Measurements from ENCODE around the gene P2RX1.
"Not testable (repeated sequence)": the region's sequence is repeated elsewhere in the genome, so short reads cannot be mapped to it uniquely, and the experiment has no call there.

Gene P2RX1

DNA sequence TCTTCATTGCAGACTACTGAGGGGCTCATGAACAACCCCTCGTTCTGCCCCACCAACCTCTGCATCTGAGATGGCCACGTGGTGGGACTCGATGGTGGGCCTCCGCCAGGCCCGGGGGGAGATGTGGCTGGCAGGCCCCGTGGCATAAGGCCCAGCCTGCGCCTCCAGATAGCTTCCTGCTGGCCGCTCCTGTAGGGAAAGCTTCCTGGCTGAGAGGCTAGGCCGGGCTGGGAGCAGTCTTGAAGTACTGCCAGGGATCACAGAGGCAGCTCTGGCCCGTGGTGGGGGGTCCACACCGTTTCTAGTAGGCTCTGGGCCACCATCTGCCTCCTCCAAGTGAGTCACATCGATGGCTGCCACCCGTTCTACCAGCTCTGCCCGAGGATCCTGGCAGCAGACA, 31.0 kb downstream of the P2RX1 start:
- DNase-seq = no peak

DNA sequence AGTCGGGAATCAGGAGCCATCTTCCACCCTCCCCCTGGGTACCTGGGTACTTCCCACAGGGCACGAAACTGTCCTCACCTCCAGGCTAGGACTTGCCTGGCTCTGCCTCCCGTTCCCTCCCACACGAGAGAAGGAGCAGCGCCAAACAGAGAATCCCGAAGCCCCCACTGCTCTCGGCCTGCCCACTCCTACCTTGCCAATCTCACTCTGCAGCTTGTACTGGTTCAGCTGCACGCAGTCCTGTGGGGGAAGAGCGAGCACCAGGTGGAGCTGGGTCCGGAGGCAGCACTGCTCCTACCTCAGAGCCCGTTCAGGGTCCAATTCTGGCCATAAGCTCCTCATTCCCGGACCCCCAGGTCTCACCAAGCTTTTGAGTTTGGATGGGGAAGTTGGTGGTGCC, 32.1 kb downstream of the P2RX1 start:
- DNase-seq = no peak

DNA sequence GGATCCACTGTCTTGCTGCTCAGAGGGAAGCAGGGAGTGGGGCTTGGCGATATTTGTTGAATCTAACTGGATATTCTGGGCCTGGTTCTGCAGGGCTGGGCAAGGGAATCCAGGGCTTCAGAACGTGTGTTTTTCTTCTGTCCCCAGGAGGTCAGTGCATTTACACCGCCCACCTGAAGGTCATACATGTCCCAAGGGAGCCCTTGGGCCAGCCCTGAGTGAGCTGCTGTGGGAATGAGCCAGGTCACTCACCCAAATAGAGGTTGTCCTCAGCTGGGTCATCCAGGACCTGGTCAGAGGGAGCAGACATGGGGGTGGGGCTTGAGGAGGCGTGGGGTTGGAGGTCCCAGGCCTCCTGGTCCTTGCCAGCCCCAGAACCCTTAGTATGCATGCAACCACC, 34.0 kb downstream of the P2RX1 start:
- no peak for DNase-seq

DNA sequence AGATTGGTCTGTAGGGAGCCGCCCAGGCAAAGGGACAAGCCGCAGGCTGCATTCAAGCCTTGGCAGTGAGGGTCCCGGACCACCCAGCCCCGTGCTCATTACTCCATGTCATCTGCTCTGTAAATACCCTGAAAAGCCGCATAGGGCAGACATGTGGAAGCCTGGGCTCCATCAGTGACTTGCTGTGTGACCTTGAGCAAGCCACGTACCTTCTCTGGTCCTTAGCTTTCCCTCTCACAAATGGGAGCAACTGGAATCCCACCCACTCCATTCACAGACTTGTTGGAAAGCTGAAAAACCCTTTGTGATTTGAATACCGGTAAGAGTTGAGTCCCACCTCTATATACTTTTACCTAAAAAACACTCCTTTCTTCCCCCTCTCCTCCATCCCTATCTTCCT, 35.3 kb downstream of the P2RX1 start:
- no peak for DNase-seq

DNA sequence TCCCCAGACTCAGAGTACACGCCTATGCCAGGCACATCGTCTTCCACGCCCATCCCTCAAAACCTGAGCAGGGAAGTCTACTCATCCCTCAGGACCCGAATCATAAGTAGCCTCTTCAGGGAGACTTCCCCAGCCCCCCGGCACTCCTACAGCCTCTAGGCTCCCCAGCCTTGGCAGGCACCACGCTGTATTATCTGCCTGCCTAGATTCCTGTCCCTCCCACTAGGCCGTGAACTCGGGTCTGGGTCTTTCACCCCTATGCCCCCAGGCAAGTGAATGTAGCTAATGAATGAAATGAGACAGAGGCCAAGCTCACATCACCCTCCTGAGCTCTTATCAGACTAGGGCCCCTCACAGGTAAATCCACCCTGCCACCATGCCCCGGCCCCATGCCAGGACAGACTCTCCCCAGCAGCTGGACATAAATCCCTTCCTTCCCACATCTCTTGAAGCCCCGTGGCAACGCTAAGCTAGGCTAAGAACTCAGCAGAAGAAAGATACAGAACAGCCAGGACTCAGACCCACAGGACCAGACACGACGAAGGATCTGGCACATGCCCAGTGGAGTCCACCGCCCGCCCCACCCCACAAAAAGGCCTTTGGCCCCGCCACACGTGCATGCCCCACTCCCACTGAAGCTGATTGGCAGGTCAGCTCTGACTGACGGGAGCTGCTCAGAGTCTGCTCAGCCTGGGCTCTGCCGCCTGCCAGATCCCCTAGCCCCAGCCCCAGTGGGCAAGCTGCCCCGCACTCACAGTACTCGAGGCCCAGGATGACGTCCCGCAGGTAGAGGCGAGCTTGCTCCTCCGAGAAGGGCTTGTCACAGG, 36.5 kb downstream of the P2RX1 start:
- DNase-seq = no peak

DNA sequence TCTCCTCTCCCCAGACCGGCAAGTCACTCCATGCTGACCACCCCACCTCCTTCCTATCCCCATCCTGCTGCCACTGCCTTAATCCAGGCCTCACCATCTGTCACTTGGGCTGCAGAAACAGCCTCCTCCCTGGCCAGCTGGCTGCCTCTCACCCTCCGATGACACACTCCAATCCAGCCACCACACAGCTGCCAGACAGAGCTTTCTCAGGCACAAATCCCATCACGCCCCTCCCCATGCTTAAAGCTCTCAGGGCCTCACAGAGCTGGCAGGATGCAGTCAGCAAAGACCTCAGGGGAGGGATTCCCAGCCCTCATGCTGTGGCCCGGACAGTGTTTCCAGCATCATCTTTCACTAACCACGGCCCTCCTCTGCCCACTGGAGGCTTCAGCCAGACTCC, 37.1 kb downstream of the P2RX1 start:
- DNase-seq = no peak

DNA sequence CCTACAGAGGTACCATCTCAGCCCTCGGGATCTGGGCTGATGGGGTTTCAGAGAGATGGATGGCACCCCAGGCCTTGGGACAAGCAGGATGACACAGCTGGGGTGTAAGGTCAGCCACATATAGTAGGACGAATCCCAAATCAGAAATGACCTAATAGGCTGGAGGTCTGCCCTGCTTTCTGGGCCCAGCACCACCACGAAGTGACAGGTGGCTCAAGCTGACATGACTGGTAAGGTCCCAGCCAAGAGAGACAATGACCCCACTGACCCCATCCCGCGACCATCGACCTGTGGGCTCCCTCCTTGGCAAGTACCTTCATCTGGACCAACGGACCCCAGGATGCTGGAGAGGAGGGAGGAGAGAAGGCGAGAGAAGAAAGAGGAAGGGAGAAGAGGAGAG, 39.0 kb downstream of the P2RX1 start:
- DNase-seq = no peak

DNA sequence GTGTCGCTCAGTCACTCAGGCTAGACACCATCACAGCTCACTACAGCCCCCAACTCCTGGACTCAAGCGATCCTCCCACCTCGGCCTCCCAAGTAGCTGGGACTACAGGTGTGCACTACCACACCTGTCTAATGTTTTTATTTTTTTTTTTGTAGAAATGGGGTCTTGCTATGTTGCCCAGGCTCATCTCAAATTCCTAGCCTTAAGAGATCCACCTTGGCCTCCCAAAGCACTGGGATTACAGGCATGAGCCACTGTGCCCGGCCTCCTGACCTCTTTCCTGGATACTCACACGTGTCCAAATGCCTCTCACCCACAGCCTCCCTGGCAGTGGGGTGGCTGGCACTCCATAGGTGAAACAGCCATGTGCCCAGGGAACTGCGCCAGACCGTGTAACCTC, 40.9 kb downstream of the P2RX1 start:
- DNase-seq = no peak

DNA sequence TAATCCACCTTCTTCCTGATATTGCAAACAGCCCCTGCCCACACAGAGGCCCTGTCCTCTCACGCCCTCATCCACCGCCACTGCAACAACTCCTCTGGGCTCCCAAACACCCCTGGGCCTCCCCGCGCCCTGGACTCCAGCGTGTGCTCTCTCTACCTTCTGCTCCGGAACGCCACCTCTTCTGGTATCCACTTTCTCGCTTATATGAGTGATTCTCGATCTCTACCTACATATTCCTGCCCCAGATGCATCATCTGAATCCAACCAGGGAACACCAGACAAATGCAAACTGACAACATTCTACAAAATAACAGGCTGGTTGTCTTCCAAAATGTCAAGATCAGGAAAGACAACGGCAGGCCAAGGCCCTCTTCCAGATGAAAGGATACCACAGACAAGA, 42.4 kb downstream of the P2RX1 start:
- DNase-seq = no peak

DNA sequence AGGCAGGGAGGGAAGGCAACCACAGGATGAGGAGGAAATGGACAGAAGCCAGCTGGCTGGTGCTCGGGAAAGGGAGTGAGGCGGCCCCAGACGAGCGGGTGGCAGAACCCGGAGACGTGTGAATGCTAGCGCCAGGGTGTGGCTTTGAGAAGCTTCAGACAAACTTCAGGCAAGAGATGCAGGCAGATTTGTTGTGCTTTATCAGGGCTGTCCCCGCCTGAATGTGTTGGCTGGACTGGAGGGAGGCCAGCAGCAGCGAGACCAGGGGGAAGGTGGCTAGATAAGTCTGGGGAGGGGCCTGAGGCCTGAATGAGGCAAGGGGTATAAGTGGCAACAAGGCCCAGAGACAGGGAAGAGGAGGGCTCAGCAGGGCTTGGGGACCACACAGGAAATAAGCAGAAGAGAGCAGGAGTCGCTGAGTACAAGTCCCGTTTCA, 45.4 kb downstream of the P2RX1 start:
- no peak for DNase-seq

DNA sequence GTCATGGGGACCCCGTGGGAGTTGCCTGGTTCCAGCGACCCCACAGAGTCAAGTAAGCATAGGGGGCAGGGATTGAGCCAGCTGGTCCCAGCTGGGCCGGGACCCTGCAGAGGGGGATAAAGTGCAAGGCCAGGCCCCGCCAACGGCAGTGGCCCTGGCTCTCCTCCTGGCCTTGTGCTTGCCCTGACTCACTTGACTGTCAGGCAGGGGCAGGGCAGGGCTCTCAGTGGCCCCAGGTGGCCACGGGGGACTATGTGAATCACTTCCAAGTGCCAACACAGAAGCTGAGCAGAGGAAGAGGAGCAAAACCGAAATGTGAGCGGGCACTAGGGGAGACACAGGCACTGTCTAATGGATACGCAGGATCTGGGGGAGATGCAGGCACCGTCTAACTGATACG, 48.7 kb downstream of the P2RX1 start:
- no peak for DNase-seq

DNA sequence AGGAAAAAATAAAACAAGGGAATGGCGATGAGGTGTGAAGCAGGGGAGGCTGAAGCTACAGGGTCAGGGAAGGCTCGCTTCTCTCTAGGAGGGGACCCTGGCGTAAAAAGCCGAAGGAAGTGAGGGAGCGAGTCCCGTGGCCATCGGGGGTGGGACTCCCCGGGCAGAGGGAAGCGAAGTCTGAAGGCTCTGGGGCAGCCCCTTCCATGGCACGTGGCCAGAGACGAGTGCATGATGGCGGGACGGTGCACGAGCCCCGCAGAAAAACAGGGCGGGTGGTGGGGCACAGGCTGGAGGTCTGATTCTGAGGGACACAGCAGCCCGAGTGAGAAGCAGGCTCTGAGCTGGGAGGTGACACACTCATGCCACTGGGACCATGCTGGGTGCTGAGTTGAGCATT, 49.2 kb downstream of the P2RX1 start:
- DNase-seq = no peak

DNA sequence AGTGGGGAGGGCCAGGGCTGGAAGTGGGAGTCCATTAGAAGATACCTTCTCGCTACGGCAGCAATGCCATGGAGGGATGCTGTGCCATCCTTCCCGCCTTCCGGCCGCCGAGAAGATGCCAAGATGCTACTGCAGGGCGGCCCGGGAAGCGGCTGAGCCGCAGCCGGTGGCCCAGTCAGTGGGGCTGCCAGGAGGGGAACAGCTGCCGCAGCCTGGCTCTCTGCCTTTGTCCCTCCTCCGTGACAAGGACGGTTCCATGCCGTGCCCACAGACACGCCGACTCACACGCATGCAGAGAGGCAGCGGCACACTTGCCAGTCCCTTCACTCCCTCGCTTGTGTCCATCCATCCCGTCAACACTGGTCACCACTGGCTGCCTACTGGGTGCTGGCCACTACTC, 50.0 kb downstream of the P2RX1 start:
- no peak for DNase-seq

DNA sequence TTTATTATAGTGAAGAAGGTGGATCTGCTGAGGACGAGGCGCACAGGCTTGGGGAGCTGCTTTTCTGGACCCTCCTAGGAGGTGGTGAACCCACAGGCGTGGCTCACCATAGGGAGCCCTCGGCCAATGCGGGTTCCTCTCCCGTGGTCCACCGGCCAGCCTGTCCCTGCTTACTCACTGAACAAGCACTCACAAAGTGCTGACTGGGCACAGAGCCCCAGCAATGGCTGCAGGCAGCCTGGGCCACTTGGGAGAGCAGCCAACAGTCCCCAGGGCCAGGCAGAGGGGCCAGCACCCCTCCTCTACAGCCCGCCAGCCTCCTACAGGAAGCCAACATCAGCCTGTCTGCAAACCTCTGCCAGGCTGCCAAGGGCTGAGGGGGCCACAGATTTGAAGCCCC, 51.1 kb downstream of the P2RX1 start:
- no peak for DNase-seq

DNA sequence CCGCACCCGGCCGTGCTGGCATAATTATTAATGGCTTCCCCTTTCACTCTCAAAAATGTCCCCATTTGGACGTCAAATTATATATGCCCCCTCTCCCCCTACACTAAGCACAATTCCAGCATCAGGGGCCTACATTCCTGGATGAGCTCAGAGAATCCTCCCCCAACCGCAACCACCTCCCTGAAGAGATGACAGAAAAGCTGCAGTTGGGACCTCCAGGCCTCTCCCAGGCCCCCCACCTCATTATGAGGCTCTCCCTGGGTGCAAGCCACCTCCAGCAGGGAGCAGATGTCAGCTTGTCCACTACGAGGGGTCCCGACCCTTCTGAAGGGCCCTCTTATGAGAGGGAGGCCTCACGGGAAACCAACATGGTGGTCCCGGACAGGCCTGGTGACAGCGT, 51.7 kb downstream of the P2RX1 start:
- no peak for DNase-seq

DNA sequence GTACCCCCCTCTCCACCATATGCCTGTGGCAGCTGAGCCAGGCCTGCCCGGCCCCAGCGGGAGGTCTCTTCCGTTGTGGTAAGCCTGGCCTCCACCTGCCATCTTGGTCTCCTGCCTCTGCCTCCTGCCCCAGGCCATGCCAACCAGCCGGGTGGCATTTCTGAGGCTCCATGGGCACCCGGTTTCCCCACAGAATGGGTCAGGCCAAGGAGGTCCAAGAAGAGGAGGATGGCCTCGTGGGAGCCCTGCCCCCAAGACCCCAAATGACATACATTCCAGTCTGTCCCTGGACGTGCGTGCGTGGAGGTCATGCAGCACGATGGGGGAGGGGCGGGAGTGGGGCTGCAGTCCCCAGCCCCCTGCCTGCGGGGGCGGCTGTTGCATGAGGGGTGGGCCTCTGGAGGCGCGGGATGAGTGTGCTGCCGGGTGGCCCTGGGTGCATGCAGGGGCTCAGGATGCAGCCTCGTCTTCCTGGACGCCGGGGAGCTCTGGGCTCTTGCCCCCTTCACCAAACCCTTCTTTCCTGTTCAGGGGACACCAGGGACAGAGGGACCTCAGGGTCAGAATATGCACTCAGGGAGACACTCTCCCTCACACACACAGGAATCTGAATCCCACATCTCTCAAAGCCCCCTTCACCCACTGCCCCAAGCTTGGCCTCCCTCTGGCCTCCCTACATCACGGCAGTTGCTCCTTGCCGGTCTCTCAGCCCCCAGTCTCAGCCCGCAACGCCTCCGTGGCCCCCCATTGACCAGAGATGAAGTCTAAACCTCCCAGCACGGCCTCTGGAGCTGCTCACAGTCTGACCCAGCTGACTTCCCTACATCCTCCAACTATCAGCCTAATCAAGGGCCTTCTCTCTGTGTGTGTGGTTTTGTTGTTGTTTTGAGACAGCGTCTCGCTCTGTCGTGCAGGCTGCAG, 54.2 kb downstream of the P2RX1 start:
- DNase-seq = no peak

DNA sequence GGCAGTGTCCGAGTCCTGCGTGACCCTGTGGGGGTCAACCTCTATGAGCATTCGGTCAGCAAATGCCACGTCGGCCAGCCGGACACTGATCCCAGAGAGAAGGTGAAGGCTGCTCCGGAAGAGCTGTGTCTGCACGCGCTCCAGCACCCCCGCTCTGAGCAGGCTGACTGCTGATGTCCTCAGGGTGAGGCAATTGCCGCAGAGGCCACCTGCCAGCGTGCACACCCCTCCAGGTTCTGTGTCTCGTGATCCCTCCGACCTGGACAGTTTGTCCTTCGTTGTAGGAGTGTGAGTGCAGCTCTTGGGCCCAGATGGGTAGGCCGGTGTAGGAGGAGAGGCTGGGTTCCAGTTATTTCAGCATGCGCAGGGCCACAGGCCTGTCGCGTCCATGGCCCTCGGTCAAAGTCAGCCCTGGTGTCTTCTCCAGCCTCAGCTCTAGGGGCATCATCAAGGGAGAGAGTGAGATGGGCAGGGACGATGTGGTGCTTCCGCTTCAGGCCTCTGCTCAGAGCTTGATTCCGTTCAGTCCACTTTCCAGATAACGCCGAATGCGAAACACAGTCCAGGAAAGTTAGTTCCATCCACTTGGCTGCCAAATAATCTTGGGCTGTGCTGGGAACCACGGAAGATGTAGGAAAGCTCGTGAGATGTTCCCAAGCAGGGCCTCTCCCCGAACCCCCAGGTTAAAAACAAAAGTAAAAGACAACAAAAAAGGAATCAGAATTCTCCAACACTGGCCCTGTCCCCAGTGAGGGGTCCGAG, 55.1 kb downstream of the P2RX1 start:
- DNase-seq = no peak

DNA sequence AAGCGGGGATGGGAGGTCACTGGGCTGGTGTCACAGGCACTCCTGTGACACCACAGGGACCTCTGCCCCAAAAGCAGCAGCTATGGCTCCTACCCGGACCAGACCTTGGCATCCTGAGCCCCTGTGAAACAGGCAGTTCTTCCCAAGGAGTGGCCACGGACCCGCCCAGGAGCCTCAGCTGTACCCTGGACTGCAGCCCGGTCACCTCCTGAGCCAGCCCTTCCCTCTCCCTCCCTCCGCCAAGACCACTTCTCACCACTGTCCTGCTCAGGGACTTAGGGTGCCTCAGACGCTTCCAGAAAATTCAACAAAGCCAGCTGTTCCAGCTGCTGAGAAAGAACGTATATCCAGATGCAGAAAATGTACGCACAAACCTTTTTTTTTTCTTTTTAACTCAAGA, 56.3 kb downstream of the P2RX1 start:
- DNase-seq = no peak

DNA sequence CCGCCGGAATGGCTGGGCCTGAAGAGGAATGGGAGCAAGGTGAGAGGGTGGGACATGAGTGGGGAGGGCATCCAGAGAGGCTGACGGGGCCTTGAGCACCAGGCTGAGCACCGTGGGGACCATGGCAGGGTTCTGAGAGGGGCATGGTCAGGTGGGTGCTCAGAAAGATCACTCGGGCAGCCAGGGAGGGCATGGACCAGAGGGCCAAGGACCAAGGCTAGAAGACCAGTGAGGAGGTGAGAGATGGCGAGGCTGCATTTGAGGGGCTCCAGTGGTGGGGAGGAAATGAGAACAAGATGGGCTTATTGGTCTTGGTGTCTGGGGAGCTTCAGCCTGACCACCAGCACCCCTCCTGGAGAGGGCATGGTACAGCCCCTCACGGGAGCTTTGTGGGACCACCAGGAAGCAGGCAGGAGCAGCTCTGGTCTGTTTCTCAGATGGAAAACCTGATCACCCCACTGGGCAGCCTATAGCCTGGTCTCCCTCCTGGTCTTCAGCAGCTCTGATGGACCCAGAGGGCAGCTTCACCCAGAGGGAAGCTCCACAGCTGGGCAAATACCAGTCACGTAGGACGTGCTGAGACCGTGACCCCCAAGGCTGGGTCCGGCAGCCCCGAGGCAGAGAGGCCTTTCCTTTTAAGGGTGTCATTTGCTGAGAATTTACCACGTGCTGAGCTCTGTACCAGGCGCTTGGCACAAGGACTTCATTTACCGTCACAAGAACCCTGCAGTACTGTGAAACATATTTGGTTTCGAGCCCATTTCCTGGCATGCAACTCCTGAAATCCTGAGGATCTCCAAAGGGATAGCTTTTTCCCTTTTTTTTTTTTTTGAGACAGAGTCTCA, 58.8 kb downstream of the P2RX1 start:
- DNase-seq = no peak

DNA sequence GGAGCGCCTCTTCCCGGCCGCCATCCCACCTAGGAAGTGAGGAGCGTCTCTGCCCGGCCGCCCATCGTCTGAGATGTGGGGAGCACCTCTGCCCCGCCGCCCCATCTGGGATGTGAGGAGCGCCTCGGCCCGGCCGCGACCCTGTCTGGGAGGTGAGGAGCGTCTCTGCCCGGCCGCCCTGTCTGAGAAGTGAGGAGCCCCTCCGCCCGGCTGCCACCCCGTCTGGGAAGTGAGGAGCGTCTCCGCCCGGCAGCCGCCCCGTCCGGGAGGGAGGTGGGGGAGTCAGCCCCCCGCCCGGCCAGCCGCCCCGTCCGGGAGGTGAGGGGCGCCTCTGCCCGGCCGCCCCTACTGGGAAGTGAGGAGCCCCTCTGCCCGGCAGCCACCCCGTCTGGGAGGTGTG, 62.1 kb downstream of the P2RX1 start:
- not testable (repeated sequence) for DNase-seq

DNA sequence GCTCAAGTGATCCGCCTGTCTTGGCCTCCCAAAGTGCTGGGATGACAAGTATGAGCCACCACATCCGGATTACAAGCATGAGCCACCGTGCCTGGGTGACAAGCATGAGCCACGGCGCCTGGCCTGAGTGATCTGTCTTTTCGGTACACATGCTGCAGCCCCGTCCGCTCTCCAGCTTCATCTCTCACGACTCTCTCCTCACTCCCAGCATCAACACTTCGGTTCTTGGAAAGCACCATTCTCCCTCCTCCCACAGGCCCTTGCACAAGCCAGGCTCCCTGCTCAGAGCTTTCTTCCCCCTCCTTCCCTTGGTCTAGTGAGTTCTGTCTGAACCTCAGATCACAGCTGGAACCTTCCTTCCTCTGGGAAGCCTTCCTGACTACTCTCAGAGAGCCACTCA, 63.7 kb downstream of the P2RX1 start:
- DNase-seq = no peak

DNA sequence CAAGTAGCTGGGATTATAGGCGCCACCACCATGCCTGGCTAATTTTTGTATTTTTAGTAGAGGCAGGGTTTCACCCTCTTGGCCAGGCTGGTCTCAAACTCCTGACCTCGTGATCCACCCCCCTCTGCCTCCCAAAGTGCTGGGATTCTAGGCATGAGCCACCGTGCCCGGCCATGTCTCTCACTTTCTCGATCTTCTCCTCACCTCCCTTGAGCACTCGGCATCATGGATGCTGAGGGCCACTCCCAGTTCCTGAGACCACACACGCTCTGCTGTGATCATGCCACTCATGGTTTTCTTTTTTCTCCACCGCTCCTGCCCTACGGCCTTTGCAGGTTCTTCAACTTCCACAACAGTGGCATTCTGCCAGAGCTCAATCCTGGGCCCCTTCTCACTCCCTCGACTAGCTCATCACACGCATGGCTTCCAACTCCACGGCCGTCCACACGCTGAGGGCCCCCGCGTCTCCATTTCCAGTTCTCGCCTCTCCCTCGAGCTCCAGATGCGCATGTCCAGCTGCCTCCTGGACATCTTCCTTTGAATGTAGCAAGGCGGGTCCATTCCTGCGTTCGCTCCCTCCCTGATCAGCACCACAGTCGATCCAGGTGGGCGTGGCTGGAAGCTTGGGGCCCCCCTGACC, 64.7 kb downstream of the P2RX1 start:
- no peak for DNase-seq

Measured in CD4-positive, alpha-beta T cell treated with Interleukin-4 for 4 hours (primary cell).